GM19238 (cell line): ENCODE results near the gene TOMM70.

Experiments
- DNase-seq: peaks from one replicate; pipeline ENCODE4 v3.0.0; 2011; ENCODE audit warnings: low spot score; ENCODE audit not compliant: insufficient read length

The TOMM70 gene

GRCh38 chr3:100411091-100411982, 10.4 kb upstream of the TOMM70 start:
- DNase-seq: no peak

- DNase-seq: no peak
These were observed 7.2 kb upstream of the TOMM70 start for GRCh38 chr3:100407977-100408532.

GRCh38 chr3:100407164-100407563, 6.3 kb upstream of the TOMM70 start:
- no peak for DNase-seq

GRCh38 chr3:100404250-100404548, 3.3 kb upstream of the TOMM70 start:
- no peak for DNase-seq

- no peak for DNase-seq
These were observed 2.7 kb upstream of the TOMM70 start for GRCh38 chr3:100403362-100404249.

GRCh38 chr3:100402891-100403290, 2.0 kb upstream of the TOMM70 start:
- no peak for DNase-seq

GRCh38 chr3:100402256-100402655, 1.4 kb upstream of the TOMM70 start:
- no peak for DNase-seq

- no peak for DNase-seq
These were observed 769 bp upstream of the TOMM70 start for GRCh38 chr3:100401674-100402041.

GRCh38 chr3:100400419-100400779, 490 bp downstream of the TOMM70 start:
- no peak for DNase-seq

GRCh38 chr3:100399341-100400071, 1.4 kb downstream of the TOMM70 start:
- no peak for DNase-seq

- DNase-seq: no peak
These were observed 3.9 kb downstream of the TOMM70 start for GRCh38 chr3:100396967-100397366.

GRCh38 chr3:100395679-100396431, 5.0 kb downstream of the TOMM70 start:
- no peak for DNase-seq

GRCh38 chr3:100389025-100389424, 11.9 kb downstream of the TOMM70 start:
- DNase-seq: no peak

- DNase-seq: no peak
These were observed 14.3 kb downstream of the TOMM70 start for GRCh38 chr3:100386437-100387074.

GRCh38 chr3:100384733-100385525, 16.0 kb downstream of the TOMM70 start:
- no peak for DNase-seq

- no peak for DNase-seq
These were observed 24.6 kb downstream of the TOMM70 start for GRCh38 chr3:100376301-100376700.

GRCh38 chr3:100374521-100374920, 26.4 kb downstream of the TOMM70 start:
- no peak for DNase-seq

- no peak for DNase-seq
These were observed 30.1 kb downstream of the TOMM70 start for GRCh38 chr3:100370756-100371155.

GRCh38 chr3:100368441-100368840, 32.4 kb downstream of the TOMM70 start:
- DNase-seq: no peak

- DNase-seq: no peak
These were observed 34.5 kb downstream of the TOMM70 start for GRCh38 chr3:100366424-100366823.
